Fibroblast of lung (primary cell): ENCODE measurements around the gene CRIP2. TPM values are rescaled to one million over a fixed set of nuclear protein-coding genes. Genes with fewer than 3 reads are reported as not detected.

ENCODE experiments used
- DNase-seq, 2 donors: peaks; one replicate each; pipeline versions ENCODE4 v3.0.0 to v3.0.0-alpha.2; 2010; ENCODE audit warnings: low read depth in 2 of 2
- H2AFZ ChIP-seq: 2 replicates; pipeline ENCODE4 v1.5.1; 2012; ENCODE audit warnings: low read length, control low read depth, inconsistent platforms
- H3K27ac ChIP-seq: 2 replicates; pipeline ENCODE4 v1.5.1; 2011; ENCODE audit warnings: low read length, control low read depth; ENCODE audit not compliant: insufficient read depth
- H3K27me3 ChIP-seq: 2 replicates; pipeline ENCODE4 v1.5.1; 2011; ENCODE audit warnings: mild to moderate bottlenecking, low read length; ENCODE audit not compliant: control insufficient read depth, insufficient read depth
- H3K36me3 ChIP-seq: 2 replicates; pipeline ENCODE4 v1.5.1; 2011; ENCODE audit warnings: low read length; ENCODE audit not compliant: control insufficient read depth, insufficient read depth
- H3K4me1 ChIP-seq: 2 replicates; pipeline ENCODE4 v1.5.1; 2011; ENCODE audit warnings: low read length; ENCODE audit not compliant: control insufficient read depth, insufficient read depth; ENCODE audit errors: extremely low read depth
- H3K4me2 ChIP-seq: 2 replicates; pipeline ENCODE4 v1.5.1; 2011; ENCODE audit warnings: low read length, control low read depth; ENCODE audit not compliant: insufficient read depth; ENCODE audit errors: extremely low read depth
- H3K4me3 ChIP-seq, 4 experiments: fragments of 200-600 bp in 1 of 4; sonication (generic) in 1 of 4; replicated peaks in 1 of 4; 2 replicates each; pipeline ENCODE4 v1.5.1; 2011 to 2016; ENCODE audit warnings: low read length in 4 of 4, low read depth in 3 of 4, mild to moderate bottlenecking in 3 of 4, control low read depth in 2 of 4, inconsistent platforms in 1 of 4, mixed read lengths in 1 of 4; ENCODE audit not compliant: insufficient read depth in 1 of 4; ENCODE audit errors: control extremely low read depth in 1 of 4
- H3K79me2 ChIP-seq: 2 replicates; pipeline ENCODE4 v1.5.1; 2012; ENCODE audit warnings: mild to moderate bottlenecking, low read length, inconsistent platforms; ENCODE audit not compliant: control insufficient read depth, insufficient read depth
- H3K9ac ChIP-seq: 2 replicates; pipeline ENCODE4 v1.5.1; 2011; ENCODE audit warnings: mild to moderate bottlenecking, low read length, control low read depth; ENCODE audit not compliant: insufficient read depth
- H3K9me3 ChIP-seq: 2 replicates; pipeline ENCODE4 v1.5.1; 2012; ENCODE audit warnings: low read depth, low read length; ENCODE audit not compliant: control insufficient read depth, insufficient read depth
- H4K20me1 ChIP-seq: 2 replicates; pipeline ENCODE4 v1.5.1; 2011; ENCODE audit warnings: low read length; ENCODE audit not compliant: control insufficient read depth, insufficient read depth; ENCODE audit errors: extremely low read depth
- EZH2 ChIP-seq: IDR thresholded peaks from 2 replicates; pipeline ENCODE4 v1.5.1; 2012; ENCODE audit warnings: low read length, control low read depth, mild to moderate bottlenecking; ENCODE audit errors: missing control alignments
- polyA plus RNA-seq, 2 donors: library from polyadenylated mRNA; depleted of rRNA in 1 of 2; stranded (reverse) in 1 of 2; unstranded in 1 of 2; fragments of >200 nt; gene quantifications; 2 replicates each; pipeline ENCODE4 v1.2.1, GENCODE V29; 2011 to 2012; ENCODE audit warnings: missing spikeins in 1 of 2
- total RNA-seq: library from RNA; depleted of rRNA; stranded (reverse); fragments of >200 nt; gene quantifications from 2 replicates; pipeline ENCODE4 v1.2.1, GENCODE V29; 2014
- TF ChIP-seq, protein P1 (sequence below), 2 donors: IDR thresholded peaks in 1 of 2; conservative IDR thresholded peaks in 1 of 2; 1 replicate in 1 of 2; 2 replicates in 1 of 2; pipeline ENCODE4 v1.5.1; 2011 to 2012; ENCODE audit warnings: low read length in 2 of 2, control low read depth in 1 of 2, inconsistent platforms in 1 of 2, low read depth in 1 of 2, mild to moderate bottlenecking in 1 of 2

The CRIP2 gene
- total and polyA plus RNA-seq, 2 donors (not counting 1 experiment from before 2014, with no cell fraction given): 58.9 to 68.5 TPM

DNA sequence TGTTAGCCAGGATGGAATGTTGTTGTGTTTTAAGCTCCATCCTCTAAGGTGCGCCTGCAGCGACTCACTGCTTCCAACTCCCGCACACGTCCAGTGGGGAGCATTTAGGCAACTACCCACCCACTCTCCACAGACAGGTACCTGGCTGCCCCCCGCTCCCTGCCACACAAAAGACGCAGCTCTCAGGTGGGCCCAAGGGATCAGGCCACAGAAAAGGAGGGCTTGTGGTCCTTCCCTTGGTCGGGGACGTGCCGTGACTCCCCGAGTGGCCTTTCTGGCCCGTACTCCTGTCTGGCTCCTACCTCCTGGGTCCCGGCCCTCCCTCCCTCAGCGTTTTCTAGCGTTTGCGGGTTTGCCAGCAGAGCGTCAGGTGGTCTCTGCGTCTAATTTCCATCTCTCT, 32.6 kb downstream of the CRIP2 start:
- H3K27me3 ChIP-seq: no peaks in the 10 kb centered on the region
- no peak for TF ChIP-seq EZH2
- TF ChIP-seq, protein P1, sequence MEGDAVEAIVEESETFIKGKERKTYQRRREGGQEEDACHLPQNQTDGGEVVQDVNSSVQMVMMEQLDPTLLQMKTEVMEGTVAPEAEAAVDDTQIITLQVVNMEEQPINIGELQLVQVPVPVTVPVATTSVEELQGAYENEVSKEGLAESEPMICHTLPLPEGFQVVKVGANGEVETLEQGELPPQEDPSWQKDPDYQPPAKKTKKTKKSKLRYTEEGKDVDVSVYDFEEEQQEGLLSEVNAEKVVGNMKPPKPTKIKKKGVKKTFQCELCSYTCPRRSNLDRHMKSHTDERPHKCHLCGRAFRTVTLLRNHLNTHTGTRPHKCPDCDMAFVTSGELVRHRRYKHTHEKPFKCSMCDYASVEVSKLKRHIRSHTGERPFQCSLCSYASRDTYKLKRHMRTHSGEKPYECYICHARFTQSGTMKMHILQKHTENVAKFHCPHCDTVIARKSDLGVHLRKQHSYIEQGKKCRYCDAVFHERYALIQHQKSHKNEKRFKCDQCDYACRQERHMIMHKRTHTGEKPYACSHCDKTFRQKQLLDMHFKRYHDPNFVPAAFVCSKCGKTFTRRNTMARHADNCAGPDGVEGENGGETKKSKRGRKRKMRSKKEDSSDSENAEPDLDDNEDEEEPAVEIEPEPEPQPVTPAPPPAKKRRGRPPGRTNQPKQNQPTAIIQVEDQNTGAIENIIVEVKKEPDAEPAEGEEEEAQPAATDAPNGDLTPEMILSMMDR (conservative IDR thresholded peaks at IDR 0.05 in 1 of 2, IDR thresholded peaks at IDR 0.05 in 1 of 2; ENCODE audit: low read depth in 1 of 2, low read length in 2 of 2): no peak
- H3K79me2 ChIP-seq: no peaks in the 10 kb centered on the region
- DNase-seq: no peak
- no peak overlapping the region for H3K9ac ChIP-seq
- H3K4me1 ChIP-seq: no peaks in the 10 kb centered on the region
- no peaks in the 10 kb centered on the region for H4K20me1 ChIP-seq
- no peaks in the 10 kb centered on the region for H3K9me3 ChIP-seq
- no peak overlapping the region for H3K27ac ChIP-seq
- H3K36me3 ChIP-seq: no peaks in the 10 kb centered on the region
- no peak overlapping the region for H3K4me2 ChIP-seq
- no peak overlapping the region for H3K4me3 ChIP-seq
- no peak overlapping the region for H2AFZ ChIP-seq

DNA sequence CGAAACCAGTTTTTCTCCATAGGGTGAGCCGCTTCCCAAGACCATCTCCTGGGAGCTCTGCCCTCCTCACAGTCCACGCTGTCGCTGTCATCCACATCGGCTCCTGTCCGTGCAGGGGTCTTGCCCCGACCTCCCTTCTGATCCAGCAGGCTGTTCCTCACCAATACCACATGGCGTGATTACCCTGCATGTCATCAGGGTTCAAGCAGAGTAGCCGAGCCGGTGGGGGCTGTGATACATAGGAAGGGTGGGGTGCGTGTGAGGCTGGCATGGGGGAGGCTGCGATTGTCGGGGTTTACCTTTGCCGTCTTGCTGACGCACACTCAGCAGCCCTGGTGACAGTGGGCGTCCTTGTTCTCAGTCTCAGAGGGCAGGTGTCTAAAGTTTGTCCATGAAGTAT, 33.4 kb downstream of the CRIP2 start:
- no peak for DNase-seq
- no peak overlapping the region for H3K4me3 ChIP-seq
- no peaks in the 10 kb centered on the region for H3K9me3 ChIP-seq
- H3K4me1 ChIP-seq: no peaks in the 10 kb centered on the region
- H3K36me3 ChIP-seq: no peaks in the 10 kb centered on the region
- H3K9ac ChIP-seq: no peak overlapping the region
- no peaks in the 10 kb centered on the region for H3K79me2 ChIP-seq
- TF ChIP-seq EZH2: no peak
- TF ChIP-seq, protein P1 (conservative IDR thresholded peaks at IDR 0.05 in 1 of 2, IDR thresholded peaks at IDR 0.05 in 1 of 2; ENCODE audit: low read depth in 1 of 2, low read length in 2 of 2): no peak
- no peaks in the 10 kb centered on the region for H3K27me3 ChIP-seq
- H3K4me2 ChIP-seq: no peak overlapping the region
- no peak overlapping the region for H2AFZ ChIP-seq
- H4K20me1 ChIP-seq: no peaks in the 10 kb centered on the region
- no peak overlapping the region for H3K27ac ChIP-seq

DNA sequence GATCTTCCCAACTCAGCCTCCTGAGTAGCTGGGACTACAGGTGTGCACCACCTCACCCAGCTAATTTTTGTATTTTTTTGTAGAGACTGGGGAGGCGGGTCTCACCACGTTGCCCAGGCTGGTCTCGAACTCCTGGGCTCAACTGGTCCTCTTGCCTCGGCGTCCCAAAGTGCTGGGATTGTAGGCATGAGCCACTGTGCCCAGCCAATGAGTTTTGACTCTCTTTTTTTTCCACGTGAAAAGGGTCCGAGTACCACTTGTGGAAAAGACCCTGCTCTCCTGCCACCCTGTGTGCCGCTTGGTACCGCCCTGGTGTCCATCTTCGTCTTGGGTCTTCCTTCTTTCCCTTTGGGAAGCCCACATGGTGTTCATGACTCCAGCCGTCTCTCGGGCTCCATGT, 34.0 kb downstream of the CRIP2 start:
- Histone ChIP-seq H3K9ac (no peak overlapping the region), H3K4me2 (no peak overlapping the region), H3K27ac (no peak overlapping the region), H3K27me3 (no peaks in the 10 kb centered on the region), H3K79me2 (no peaks in the 10 kb centered on the region), H3K4me3 (no peak overlapping the region), H3K4me1 (no peaks in the 10 kb centered on the region), H4K20me1 (no peaks in the 10 kb centered on the region), H3K9me3 (no peaks in the 10 kb centered on the region), H3K36me3 (no peaks in the 10 kb centered on the region), H2AFZ (no peak overlapping the region)
- no peak for DNase-seq
- no peak for TF ChIP-seq EZH2
- TF ChIP-seq, protein P1 (conservative IDR thresholded peaks at IDR 0.05 in 1 of 2, IDR thresholded peaks at IDR 0.05 in 1 of 2; ENCODE audit: low read depth in 1 of 2, low read length in 2 of 2): no peak
